NCI-H2107 treated with DMSO at 0.1 percent for 48 hours (cell line): ENCODE results near the gene HECTD4.
"Not testable (repeated sequence)": the region's sequence is repeated elsewhere in the genome, so short reads cannot be mapped to it uniquely, and the experiment has no call there.

ENCODE experiments used
- DNase-seq: peaks from one replicate; lab custom pipeline; 2025; ENCODE audit not compliant: unreplicated experiment; lab: John Stamatoyannopoulos, UW

Gene HECTD4

GRCh38 chr12:112381883-112382796 is at the start of gene HECTD4:
Gene HECTD4, minus strand, starts transcription at chr12:112382431. Its CDS starts 303 bp downstream, at chr12:112382128.
- DNase-seq, result peak; percentile 85

GRCh38 chr12:112431965-112432364 is 49.7 kb upstream of the HECTD4 start:
- no peak for DNase-seq

- DNase-seq, result no peak
Measured at GRCh38 chr12:112430929-112431328, 48.7 kb upstream of the HECTD4 start.

GRCh38 chr12:112427760-112428159 is 45.5 kb upstream of the HECTD4 start:
- no peak for DNase-seq

GRCh38 chr12:112425582-112426382 is 43.6 kb upstream of the HECTD4 start:
- DNase-seq, result no peak

GRCh38 chr12:112424126-112424525 is 41.9 kb upstream of the HECTD4 start:
- no peak for DNase-seq

- no peak for DNase-seq
Measured at GRCh38 chr12:112422531-112422930, 40.3 kb upstream of the HECTD4 start.

GRCh38 chr12:112421363-112421762 is 39.1 kb upstream of the HECTD4 start:
- DNase-seq, result no peak

GRCh38 chr12:112420740-112421139 is 38.5 kb upstream of the HECTD4 start:
- no peak for DNase-seq

GRCh38 chr12:112419297-112420133 is 37.3 kb upstream of the HECTD4 start:
- no peak for DNase-seq

- DNase-seq, result peak; percentile 37
Measured at GRCh38 chr12:112418608-112419296, 36.5 kb upstream of the HECTD4 start, which contains the start of gene PTPN11. Gene PTPN11, plus strand, starts transcription at chr12:112418947. Its CDS starts 165 bp downstream, at chr12:112419112.

- DNase-seq, result no peak
Measured at GRCh38 chr12:112418273-112418607, 36.0 kb upstream of the HECTD4 start.

- not testable (repeated sequence) for DNase-seq
Measured at GRCh38 chr12:112415457-112415856, 33.2 kb upstream of the HECTD4 start.

- no peak for DNase-seq
Measured at GRCh38 chr12:112413855-112414625, 31.8 kb upstream of the HECTD4 start.

GRCh38 chr12:112409906-112410244 is 27.6 kb upstream of the HECTD4 start:
- no peak for DNase-seq

GRCh38 chr12:112409064-112409905 is 27.1 kb upstream of the HECTD4 start, which contains the start of gene RPL6:
Gene RPL6, minus strand, starts transcription at chr12:112409605. Its CDS starts 949 bp downstream, at chr12:112408656.
- peak; percentile 91 for DNase-seq

- DNase-seq, result no peak
Measured at GRCh38 chr12:112408621-112409020, 26.4 kb upstream of the HECTD4 start.

GRCh38 chr12:112407683-112408082 is 25.5 kb upstream of the HECTD4 start:
- DNase-seq, result not testable (repeated sequence)
